Right renal pelvis (tissue), 4 donors: ENCODE measurements around the gene PCSK6. TPM values are rescaled to one million over a fixed set of nuclear protein-coding genes. Genes with fewer than 3 reads are reported as not detected.
"Not testable (repeated sequence)": the region's sequence is repeated elsewhere in the genome, so short reads cannot be mapped to it uniquely, and the experiment has no call there.

ENCODE experiments used
- DNase-seq, 4 donors: peaks; one replicate each; pipeline ENCODE4 v3.0.0-alpha.2; 2013; ENCODE audit warnings: low read depth in 4 of 4, low spot score in 3 of 4, missing footprints in 1 of 4
- polyA plus RNA-seq, 4 donors: library from polyadenylated mRNA; unstranded; fragments of 120-200 nt; gene quantifications; one replicate each; pipeline ENCODE4 v1.2.1, GENCODE V29; 2013; ENCODE audit not compliant: insufficient read length in 4 of 4

The PCSK6 gene
- polyA plus RNA-seq, 4 donors = 6.7 to 9.4 (median 7.1) TPM

DNA sequence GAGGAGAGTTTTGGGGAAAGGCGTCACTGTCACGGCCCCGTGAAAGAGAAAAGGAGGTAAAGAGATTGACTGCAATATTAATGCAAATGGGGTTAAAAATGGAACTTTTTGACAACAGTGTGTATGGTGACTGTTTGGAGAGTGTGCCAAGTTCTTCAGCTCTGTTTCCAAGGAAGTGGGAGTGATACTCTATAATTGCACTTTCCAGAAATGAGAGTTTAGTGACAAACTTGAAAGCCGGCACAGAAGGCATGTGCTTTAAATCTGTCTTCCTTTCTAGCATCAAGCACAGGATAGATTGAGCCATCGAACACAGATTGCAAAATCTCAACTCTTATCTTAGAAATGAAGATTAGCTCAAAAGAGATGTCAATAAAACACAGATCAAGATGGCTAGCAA lies 142.6 kb downstream of the PCSK6 start:
- DNase-seq = no peak

DNA sequence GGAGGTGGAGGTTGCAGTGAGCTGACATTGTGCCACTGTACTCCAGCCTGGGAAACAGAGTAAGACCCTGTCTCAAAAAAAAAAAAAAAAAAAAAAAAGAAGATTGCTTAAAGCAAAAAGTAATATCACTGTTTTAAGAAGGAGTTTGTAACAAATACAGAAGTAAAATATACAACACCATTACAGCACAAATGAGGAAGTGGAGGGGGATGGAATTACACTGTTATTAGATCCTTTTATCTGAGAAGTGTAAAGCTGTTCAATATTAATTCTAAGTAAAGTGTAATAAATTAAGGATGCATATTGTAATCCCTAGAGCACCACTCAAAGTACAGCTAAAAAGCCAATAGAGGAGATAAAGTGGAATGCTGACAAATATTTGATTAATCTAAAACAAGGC lies 147.5 kb downstream of the PCSK6 start:
- no peak for DNase-seq

DNA sequence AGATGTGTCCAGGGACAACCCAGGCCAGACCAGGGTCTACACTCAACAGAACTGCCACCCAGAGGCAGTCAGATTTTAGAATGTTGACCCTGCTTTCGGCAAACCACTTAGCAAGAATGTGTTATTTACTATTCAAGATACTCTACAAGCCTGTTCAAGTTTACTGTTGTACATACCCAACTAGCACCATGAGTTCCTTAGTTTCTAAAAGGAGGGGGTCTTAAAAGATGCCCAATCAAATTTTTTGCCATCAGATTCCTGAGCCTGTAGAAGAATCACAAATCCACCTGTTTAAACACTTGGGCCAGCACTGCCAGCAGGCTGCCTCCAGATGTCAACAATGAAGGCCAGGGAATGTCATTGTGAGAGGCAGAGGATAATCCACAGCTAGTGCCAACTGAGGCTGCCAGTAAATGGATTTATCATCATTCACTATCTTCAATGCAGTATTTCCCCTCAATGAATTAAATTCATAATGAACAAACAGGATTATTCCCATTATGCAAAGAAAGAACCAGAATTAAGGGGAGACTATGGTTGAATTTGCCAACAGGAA lies 150.9 kb downstream of the PCSK6 start:
- DNase-seq = no peak

DNA sequence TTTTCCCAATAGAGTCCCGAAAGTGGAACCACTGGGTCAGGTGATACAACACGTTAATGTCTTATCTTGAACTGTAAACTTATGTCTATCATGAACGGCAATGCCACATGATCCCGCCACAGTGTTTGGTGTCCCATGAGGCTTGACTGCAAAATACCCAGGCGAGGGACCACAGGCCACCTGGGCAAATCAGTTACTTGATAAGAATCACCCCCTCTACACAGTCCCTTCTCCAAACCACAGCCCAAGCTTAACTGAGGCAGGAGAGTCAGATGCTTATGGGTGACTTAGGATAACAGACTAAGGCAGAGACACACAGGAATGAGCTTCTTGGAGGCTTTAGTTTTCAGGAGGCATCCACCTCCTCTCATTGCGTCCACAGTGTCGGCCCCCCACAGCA lies 151.5 kb downstream of the PCSK6 start:
- DNase-seq = no peak

DNA sequence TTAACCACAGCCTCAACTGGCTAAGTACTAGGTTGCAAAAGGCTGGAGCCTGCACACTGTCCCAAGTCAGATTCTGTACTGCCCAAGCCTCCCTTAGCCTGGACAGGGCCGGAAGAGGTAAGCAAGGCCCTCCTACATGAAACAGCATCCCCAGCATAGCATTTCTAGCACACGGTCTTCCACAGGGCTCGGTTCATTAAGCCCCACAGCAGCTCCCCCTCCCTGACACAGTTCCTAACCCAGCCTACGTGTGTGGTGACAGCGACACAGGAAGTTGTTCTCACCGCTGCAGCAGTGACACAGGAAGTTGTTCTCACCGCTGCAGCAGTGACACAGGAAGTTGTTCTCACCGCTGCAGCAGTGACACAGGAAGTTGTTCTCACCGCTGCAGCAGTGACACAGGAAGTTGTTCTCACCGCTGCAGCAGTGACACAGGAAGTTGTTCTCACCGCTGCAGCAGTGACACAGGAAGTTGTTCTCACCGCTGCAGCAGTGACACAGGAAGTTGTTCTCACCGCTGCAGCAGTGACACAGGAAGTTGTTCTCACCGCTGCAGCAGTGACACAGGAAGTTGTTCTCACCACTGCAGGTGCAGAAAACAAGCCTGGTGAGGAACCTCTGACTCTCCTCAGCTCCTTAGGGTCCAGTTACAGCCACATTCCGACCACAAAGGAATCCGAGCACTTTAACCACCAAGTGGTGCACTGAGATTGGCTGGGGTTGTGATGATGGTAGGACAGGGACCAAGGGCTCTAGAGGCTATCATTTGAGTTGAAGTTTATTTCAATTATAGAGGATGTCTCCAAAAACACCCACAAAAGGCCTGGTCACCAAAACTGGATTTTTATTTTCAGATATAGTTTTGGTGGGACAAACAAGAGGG lies 155.4 kb downstream of the PCSK6 start:
- not testable (repeated sequence) for DNase-seq

DNA sequence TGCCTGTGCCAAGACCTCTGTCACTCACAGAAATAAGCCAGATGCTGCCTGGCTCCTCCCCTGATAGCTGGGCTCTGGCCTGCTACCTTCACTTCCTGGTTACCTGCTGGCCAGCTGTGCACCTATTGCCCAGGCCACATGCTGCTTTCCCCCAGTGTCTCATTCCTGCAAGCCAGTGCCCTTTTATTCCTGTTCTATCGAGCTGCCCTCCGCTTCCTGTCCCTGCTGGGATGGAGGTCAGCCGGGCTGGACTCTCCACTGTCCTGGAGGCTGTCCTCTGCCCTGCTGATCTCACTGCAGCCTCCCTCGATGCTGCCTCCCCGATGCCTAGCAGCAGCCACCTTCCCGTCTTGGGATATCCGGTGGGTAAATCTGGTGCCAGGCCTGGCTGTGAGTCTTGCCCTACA lies 157.4 kb downstream of the PCSK6 start:
- DNase-seq = no peak

DNA sequence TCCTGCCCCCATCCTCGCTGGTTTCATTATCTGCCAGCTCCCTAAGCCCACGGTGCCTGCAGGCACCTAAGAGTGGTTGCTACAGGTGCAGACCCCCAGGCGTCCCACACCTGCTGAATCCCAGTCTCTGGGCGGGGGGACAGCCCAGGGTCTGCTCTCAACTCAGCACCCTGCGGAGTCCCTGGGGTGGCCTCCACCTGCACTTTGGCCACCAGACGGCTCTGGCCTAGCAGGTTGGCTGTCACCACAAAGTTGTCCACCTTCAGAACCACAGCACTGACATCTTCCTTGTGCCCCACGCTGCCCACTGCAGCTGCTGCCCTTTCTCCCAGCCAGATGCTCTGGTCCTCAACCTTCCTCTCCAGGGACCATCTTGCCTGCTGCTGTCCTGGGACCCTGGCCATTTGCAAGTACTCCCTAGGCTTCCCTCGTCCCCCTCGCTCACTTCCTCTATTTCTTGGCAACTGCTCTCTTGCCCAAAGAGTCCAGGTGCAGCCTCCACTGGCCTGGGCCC lies 159.6 kb downstream of the PCSK6 start:
- DNase-seq = no peak

DNA sequence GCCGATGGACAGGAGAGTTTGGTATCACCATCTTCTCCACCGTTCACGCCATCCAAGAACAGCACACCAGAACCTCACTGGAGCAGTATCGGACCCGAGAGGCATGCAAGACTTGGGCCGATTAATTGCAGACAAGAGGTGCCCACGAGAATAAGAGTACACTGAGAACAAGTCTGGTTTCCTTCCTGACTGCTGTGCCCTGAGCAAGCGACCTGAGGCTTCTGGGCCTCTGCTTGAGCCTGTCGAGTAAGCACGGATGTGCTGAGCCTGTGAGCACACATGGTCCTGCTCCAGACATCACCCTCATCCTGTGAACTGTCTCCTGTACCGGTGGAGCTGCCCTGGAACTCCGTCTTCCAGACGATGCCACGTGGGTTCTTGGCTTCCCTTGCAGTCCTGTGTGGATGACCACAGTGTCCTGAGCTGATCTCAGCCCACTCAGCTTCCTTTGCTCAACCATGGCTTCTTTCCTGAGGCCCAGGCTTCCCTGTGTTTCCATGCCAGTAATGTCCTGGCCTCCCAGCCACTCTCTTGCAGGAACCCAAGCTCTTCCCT lies 160.1 kb downstream of the PCSK6 start:
- no peak for DNase-seq

DNA sequence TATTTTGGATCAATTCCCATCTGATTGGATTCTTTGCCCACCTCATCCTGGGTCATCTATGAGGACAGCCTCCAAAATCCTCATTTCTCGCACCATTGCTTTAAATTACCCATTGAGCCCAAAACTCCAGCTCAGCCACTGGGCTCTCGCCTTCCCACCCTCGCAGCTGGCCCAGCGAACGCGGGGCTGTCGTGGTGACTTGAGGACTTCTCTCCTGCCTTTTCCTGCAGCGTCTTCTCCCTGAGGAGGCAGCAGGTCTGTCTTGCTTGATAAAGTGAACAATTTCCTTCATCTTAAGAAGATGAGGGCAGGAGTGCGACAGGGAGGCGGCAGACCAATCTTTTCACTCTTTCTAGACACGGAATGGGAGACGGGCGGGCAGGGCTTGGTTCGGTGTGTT lies 161.5 kb downstream of the PCSK6 start:
- no peak for DNase-seq

DNA sequence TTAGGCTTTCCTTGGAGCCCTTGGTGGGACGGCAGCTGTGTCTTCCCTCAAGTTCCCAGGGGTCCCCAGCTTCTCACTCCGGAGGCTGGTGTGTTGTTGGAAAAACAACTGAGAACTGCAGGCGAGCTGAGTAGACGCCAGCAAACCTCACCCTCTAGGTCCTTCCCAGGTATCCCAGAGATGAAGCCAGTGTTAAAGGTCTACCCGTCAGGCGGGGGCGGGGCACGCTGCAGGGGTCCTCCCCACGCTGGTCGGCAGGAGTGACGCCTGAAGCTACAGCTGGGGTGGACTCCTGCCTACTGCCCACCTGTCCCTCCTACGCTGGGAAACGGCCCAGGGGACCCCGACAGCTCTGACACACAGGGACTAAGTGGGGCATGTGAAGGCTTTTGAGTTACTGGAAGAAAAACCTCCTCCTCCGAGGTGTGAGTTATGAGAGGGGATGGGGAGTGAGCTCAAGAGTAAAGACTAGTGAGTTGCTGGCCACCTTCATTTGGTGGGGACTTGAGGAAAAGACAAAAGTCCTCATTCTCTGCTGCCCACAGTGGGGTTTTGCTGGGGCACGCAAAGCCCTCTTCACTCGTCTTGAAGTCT lies 162.3 kb downstream of the PCSK6 start:
- no peak for DNase-seq

DNA sequence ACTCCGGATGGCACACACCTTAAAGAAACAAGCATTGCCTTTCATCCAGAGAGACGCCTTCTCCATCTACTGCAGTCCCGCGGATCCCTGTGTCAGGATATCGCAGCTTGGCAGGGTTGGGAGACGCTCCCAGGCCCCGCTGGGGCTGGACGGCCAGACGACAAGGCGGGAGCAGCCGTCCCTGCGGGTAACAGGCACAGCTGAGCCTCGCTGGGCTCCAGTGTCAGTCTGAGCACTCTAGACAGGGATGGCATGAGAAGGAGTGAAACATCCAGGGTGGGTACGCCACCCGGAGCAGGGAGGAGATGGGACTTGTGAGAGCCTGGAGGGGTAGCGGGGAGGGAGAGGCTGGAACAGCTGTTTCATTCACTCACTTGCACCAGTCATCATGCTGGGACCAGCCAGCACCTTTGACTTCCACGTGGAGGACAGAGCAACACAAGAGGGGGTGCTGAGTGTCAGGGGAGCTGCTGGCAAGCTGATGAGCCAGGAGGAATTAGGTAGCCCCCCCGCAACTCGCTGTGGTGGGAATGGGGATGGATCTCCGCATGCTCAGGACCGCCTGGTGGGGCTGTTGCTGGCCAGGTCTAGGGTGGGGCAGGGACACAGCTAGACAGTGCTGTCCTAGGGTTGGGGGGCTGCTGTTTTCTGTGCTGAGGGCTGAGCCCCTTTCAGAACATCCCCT lies 162.9 kb downstream of the PCSK6 start:
- no peak for DNase-seq

DNA sequence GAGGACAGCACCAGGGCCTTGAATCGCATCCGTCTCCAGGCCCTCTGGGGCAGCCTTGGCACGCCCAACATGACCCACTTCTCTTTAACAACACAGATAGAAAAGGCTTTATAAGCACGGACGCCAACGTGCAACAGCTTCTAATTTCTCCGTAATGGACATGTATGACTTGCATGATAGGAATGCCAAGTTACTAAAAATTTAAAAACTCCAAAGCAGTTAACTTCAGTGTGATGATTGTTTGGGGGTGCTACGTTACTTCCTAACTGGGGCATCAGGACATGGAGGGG lies 163.5 kb downstream of the PCSK6 start:
- DNase-seq = no peak

DNA sequence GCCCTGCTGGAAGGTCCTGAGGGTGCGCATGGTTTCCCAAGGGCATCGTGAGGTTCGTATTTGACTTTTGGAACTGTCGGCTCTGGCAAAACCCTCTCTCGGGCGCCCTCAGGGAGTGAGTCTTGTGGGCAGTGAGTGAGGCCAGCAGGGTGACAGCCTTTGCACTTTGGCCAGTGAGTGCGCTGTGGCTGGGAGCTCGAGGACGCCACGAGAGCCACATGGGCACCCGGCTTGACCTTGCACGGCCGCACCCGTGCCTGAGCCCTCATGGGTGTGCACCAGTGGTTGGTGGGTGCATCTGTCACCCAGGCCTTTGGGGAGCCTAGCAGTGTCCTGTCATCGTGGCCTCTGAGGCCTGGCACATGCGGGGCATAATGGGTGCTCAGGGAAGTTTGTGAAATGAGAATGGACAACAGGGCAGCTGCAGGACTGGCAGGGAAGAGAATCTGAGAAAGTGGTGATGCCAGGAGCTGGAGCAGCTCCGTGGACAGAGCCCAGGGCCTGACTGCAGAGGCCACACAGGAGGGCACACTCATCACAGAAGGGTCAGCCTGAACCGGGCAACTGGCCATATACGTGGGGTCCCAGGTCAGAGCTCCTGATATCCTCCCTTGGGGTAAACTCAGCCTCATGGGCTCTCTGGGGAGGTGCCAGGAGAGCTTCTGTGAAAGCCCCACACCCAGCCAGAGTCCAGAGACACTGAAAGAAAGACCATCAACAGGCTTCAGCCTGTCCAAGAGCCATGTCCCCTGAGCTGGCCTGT lies 164.1 kb downstream of the PCSK6 start:
- DNase-seq = no peak

DNA sequence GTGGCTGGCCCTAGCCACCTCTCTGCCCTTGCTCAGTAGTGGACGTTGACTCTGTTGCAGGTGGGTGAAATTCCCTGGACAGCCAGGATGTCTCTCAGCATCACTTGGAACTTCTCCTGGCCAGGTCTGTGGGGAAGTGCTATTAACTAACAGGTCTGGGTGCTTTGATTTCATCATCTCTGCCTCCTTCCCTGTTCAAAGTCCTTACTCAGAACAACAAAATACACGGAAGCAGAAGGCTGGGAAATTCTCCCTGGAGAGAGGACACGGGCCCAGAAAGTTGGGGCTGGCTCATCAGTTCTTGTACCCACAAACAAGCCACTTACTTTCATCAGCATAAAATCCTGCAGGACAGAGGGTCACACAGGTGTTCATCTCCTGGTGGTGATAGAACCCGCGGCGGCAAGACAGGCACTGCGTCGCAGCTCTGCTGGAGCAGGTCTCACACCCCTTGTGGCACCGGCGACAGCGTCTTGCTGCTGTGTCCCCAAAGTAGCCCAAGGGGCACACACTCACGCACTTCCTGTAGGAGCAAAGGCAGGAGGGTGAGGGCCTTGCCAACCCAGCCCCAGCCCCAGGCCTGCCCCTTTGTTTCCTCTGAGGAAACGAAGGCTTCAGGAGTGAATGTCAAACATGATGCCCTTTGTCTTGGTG lies 164.9 kb downstream of the PCSK6 start:
- DNase-seq = no peak

DNA sequence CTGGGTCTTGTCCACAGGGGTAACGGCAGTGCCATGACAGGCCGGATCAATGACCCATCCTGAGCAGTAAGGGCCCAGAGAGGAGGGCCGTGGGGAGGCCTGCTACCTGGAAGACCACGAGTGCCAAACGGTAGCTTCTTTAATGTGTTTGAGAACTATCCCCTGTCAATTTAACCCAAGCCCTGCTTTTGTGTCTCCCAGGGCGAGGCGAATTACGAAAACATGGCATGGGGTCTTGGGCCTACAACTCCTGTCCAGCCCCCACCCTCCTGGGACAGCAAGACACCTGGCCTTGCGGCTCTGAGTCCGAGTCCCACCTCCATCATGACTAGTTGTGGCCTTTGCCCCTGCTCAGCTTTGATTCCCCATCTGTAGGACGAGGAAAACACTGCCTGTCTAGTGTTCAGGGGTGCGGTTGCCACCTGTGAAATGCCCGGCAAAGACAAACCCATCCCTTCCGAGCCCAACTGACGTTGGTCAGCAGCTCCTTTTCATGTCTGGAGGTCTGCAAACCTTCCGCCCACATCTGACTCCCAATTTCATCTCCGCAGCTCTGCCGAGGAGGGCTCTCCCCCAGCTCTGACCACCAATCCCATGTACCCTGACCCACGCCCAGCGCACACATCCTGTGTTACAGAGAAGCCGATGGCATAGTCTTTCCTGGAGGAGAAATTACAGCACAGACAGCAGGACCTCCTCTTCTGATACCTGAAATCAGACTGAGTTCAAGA lies 165.5 kb downstream of the PCSK6 start:
- no peak for DNase-seq

DNA sequence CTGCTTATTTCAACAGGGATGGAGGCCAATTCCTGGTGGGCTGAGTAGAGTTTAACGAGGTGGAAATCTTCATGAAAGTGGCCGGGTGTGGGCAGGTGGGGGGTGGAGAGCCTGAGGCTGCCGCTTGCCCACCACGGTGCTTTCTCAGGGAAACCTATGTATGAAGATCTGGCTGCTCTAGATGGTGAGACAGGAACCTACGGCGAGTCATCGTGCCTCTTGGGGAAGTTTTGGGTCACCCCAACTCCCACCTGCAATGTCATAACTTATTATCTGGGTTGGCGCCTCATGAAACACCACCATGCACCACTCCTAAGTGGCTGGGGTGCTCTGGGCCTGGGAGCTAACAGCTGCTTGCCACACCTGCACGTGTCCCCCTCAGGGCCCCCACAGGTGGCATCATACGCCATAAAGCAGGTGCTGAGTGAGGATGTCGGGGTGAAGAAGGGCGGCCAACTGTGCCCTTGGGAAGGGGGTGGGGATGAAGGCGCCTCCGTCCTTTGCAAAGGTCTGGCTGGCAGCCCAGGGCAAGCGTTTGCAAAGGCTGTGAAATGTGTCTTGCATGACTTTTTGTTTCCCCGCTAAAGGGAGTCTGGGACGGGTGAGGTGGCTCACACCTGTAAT lies 166.5 kb downstream of the PCSK6 start:
- no peak for DNase-seq

DNA sequence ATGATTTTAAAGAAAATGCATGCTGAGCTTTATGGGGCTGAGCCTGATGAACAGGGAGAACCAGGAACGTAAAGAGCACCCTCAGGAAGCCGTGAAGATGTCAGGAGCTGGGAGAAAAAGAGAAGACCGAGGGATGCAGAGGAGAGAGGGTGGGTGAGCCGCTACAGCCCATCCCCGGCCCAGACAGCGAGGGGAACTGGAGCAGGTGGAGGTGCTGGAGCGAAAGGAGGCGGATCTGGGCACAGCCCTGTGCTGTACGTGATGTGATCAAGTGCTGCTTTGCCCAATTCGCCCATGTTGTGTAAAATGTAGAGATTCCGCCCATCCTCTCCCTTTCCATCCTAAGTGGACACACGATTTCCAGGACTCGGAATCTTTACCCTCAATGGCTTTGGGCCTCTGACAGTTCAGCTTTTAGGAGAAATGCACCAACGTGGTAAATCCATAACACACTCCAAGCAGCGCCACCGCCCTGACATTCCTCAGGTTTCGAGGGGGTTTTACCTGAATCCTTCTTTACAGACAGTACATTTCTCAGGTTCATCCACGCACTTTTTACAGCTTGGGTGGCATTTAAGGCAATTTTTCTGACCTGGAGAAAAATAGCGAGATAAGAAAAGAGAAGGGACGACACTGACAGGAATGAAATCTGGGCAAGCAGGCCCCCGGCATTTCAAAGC lies 167.4 kb downstream of the PCSK6 start:
- no peak for DNase-seq

DNA sequence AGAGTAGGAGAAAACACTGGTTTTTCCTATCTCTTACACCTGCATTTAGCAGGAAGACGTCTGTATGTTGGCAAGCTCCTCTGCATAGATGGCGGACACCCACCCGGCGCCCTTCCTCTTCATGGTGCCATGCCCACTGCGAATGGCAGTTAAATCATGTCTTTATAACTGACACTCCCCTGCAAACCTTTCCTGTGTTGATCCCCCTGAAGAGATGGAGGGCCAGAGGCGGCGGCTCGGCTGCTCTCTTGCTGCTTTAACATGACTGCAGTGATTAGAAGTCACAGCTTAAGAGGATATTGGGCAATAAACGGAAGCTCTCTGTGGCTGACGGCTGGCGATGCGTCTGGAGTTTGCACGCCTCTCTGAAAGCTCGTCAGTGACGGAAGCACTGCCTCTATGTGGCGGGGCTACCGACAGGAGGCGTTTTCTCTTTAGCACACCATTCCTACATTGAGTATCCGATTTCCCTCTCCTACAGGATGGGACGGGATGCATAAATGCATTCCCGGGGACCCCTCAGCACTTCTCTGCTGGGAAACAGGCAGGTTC lies 168.9 kb downstream of the PCSK6 start:
- DNase-seq = peak in 2 of 4 donors; percentile 18 to 23
